Neuronal stem cell (in vitro differentiated cells): Measurements from ENCODE around the gene EIPR1.
A peak's percentile ranks its signal among the peaks of the same experiment; 100 is the strongest.

ENCODE experiments used
- DNase-seq: peaks from one replicate; pipeline ENCODE4 v3.0.0-alpha.2; 2013; ENCODE audit warnings: low spot score
- H2AFZ ChIP-seq: one replicate; pipeline ENCODE4 v1.6.1; 2013; ENCODE audit warnings: mild to moderate bottlenecking, low read length, inconsistent platforms
- H2AK5ac ChIP-seq: 2 replicates; pipeline ENCODE4 v1.6.1; 2013; ENCODE audit warnings: low read depth, mild to moderate bottlenecking, inconsistent platforms, low read length, moderate library complexity, mixed read lengths
- H2BK120ac ChIP-seq: 2 replicates; pipeline ENCODE4 v1.6.1; 2013; ENCODE audit warnings: low read depth, mild to moderate bottlenecking, inconsistent platforms, low read length, moderate library complexity, mixed read lengths
- H2BK12ac ChIP-seq: one replicate; pipeline ENCODE4 v1.6.1; 2013; ENCODE audit warnings: low read length, inconsistent platforms
- H2BK15ac ChIP-seq: 2 replicates; pipeline ENCODE4 v1.6.1; 2013; ENCODE audit warnings: mild to moderate bottlenecking, low read length, inconsistent platforms, mixed read lengths
- H2BK5ac ChIP-seq: one replicate; pipeline ENCODE4 v1.6.1; 2013; ENCODE audit warnings: inconsistent platforms, mild to moderate bottlenecking, low read length, moderate library complexity
- H3K14ac ChIP-seq: one replicate; pipeline ENCODE4 v1.6.1; 2013; ENCODE audit warnings: low read length, inconsistent platforms
- H3K18ac ChIP-seq: 2 replicates; pipeline ENCODE4 v1.6.1; 2013; ENCODE audit warnings: low read length, inconsistent platforms
- H3K23ac ChIP-seq: 2 replicates; pipeline ENCODE4 v1.6.1; 2013; ENCODE audit warnings: low read depth, mild to moderate bottlenecking, mixed read lengths, low read length, inconsistent platforms; ENCODE audit not compliant: poor library complexity
- H3K27ac ChIP-seq: replicated peaks from 3 replicates; pipeline ENCODE4 v1.5.1; 2013; ENCODE audit warnings: low read length, inconsistent platforms
- H3K27me3 ChIP-seq, 3 experiments: 2 replicates each; pipeline ENCODE4 v1.6.1; 2013; ENCODE audit warnings: low read length in 3 of 3, mild to moderate bottlenecking in 2 of 3, inconsistent platforms in 1 of 3, low read depth in 1 of 3, mixed read lengths in 1 of 3, moderate library complexity in 1 of 3; ENCODE audit not compliant: control insufficient read depth in 3 of 3, insufficient read depth in 3 of 3
- H3K36me3 ChIP-seq, 2 donors: replicated peaks in 1 of 2; 2 replicates each; pipeline ENCODE4 v1.6.1; 2013; ENCODE audit warnings: low read length in 2 of 2; ENCODE audit not compliant: control insufficient read depth in 2 of 2, insufficient read depth in 2 of 2
- H3K4ac ChIP-seq: 2 replicates; pipeline ENCODE4 v1.6.1; 2013; ENCODE audit warnings: inconsistent platforms, mild to moderate bottlenecking, low read length, moderate library complexity
- H3K4me1 ChIP-seq, 2 donors: 1 replicate in 1 of 2; 2 replicates in 1 of 2; pipeline ENCODE4 v1.6.1; 2013; ENCODE audit warnings: low read length in 2 of 2, low read depth in 1 of 2; ENCODE audit not compliant: control insufficient read depth in 2 of 2, insufficient read depth in 1 of 2
- H3K4me2 ChIP-seq: one replicate; pipeline ENCODE4 v1.6.1; 2013; ENCODE audit warnings: mild to moderate bottlenecking, low read length, inconsistent platforms; ENCODE audit not compliant: insufficient read depth, poor library complexity, severe bottlenecking
- H3K4me3 ChIP-seq, 2 donors: 2 replicates each; pipeline ENCODE4 v1.5.1; 2013; ENCODE audit warnings: low read length in 2 of 2, mild to moderate bottlenecking in 2 of 2, inconsistent platforms in 1 of 2, moderate library complexity in 1 of 2
- H3K79me1 ChIP-seq: one replicate; pipeline ENCODE4 v1.6.1; 2013; ENCODE audit warnings: low read depth, mild to moderate bottlenecking, inconsistent platforms, low read length, moderate library complexity
- H3K9ac ChIP-seq: one replicate; pipeline ENCODE4 v1.6.1; 2013; ENCODE audit warnings: mild to moderate bottlenecking, low read depth, low read length, inconsistent platforms; ENCODE audit not compliant: poor library complexity
- H3K9me3 ChIP-seq, 2 donors: replicated peaks in 1 of 2; 2 replicates each; pipeline versions ENCODE3 to v1.6.1; 2013; ENCODE audit warnings: low read length in 2 of 2, mild to moderate bottlenecking in 2 of 2, inconsistent platforms in 1 of 2, low read depth in 1 of 2, mixed read lengths in 1 of 2, moderate library complexity in 1 of 2; ENCODE audit not compliant: control insufficient read depth in 2 of 2, insufficient read depth in 1 of 2
- H4K8ac ChIP-seq: one replicate; pipeline ENCODE4 v1.6.1; 2013; ENCODE audit warnings: low read depth, mild to moderate bottlenecking, inconsistent platforms, low read length, moderate library complexity
- H4K91ac ChIP-seq: one replicate; pipeline ENCODE4 v1.6.1; 2013; ENCODE audit warnings: low read length, low read depth, mild to moderate bottlenecking, inconsistent platforms; ENCODE audit not compliant: poor library complexity
- WGBS, 2 donors: extraction: QIAGEN DNeasy Blood & Tissue Kit; methylation state at CpG; one replicate each; pipeline ENCODE4 v1.1.7; 2013; ENCODE audit warnings: missing lambda C conversion rate in 2 of 2, mixed read lengths in 1 of 2; ENCODE audit not compliant: insufficient read length in 2 of 2, insufficient replicate concordance in 1 of 2; ENCODE audit errors: extremely low coverage in 2 of 2; 5-methylcytosine and 5-hydroxymethylcytosine counted together

EIPR1 gene

GRCh38 chr2:3349211-3349693 lies 28.4 kb downstream of the EIPR1 start:
- Histone ChIP-seq H3K4me2 (no peak overlapping the region), H3K4me3 (peak overlapping the region in 1 of 2 donors; percentile 1), H2BK12ac (no peak overlapping the region), H3K18ac (peak overlapping the region; percentile 31), H2AFZ (no peak overlapping the region), H3K27me3 (peaks cover 0 to 3% (median 0%) of the 10 kb centered on the region in 3 experiments), H3K4ac (no peak overlapping the region), H4K91ac (no peak overlapping the region), H3K79me1 (peaks cover 2% of the 10 kb centered on the region), H2AK5ac (no peak overlapping the region), H4K8ac (no peak overlapping the region), H3K9me3 (no peaks in the 10 kb centered on the region), H3K9ac (peak overlapping the region; percentile 36), H3K4me1 (no peaks in the 10 kb centered on the region), H2BK15ac (peak overlapping the region; percentile 59), H3K27ac (no peak overlapping the region), H3K23ac (peak overlapping the region; percentile 93), H2BK5ac (peak overlapping the region; percentile 76), H3K36me3 (peaks cover 7 to 44% of the 10 kb centered on the region in 2 donors), H3K14ac (peak overlapping the region; percentile 63), H2BK120ac (no peak overlapping the region)
- no CpG with 5 or more reads among the region's 13 CpGs for whole genome bisulfite sequencing, 2 donors
- no peak for DNase-seq

- Histone ChIP-seq H3K14ac (peak overlapping the region; percentile 63), H3K27me3 (no peaks in the 10 kb centered on the region), H3K79me1 (peaks cover 2% of the 10 kb centered on the region), H3K4me2 (no peak overlapping the region), H3K23ac (peak overlapping the region; percentile 93), H3K4me1 (no peaks in the 10 kb centered on the region), H2AK5ac (no peak overlapping the region), H3K4me3 (no peak overlapping the region), H4K91ac (no peak overlapping the region), H3K9me3 (no peaks in the 10 kb centered on the region), H2BK120ac (no peak overlapping the region), H4K8ac (peak overlapping the region; percentile 72), H3K18ac (no peak overlapping the region), H3K4ac (no peak overlapping the region), H2BK12ac (no peak overlapping the region), H2BK5ac (no peak overlapping the region), H3K36me3 (peaks cover 4 to 39% of the 10 kb centered on the region in 2 donors), H2AFZ (no peak overlapping the region), H2BK15ac (no peak overlapping the region), H3K9ac (no peak overlapping the region), H3K27ac (no peak overlapping the region)
- DNase-seq = no peak
- WGBS, 2 donors = no CpG with 5 or more reads among the region's 12 CpGs
These were observed 28.9 kb downstream of the EIPR1 start for GRCh38 chr2:3348767-3349166.

GRCh38 chr2:3345621-3346020 lies 32.0 kb downstream of the EIPR1 start:
- no peak for DNase-seq
- Histone ChIP-seq H3K27me3 (no peaks in the 10 kb centered on the region), H3K27ac (no peak overlapping the region), H3K79me1 (peaks cover 7% of the 10 kb centered on the region), H3K4ac (no peak overlapping the region), H2AFZ (no peak overlapping the region), H3K36me3 (peaks cover 6 to 29% of the 10 kb centered on the region in 2 donors), H2AK5ac (no peak overlapping the region), H2BK15ac (no peak overlapping the region), H3K4me1 (peaks cover 0 to 1% of the 10 kb centered on the region in 2 donors), H2BK5ac (no peak overlapping the region), H4K8ac (no peak overlapping the region), H3K9ac (no peak overlapping the region), H2BK120ac (no peak overlapping the region), H3K4me2 (no peak overlapping the region), H4K91ac (no peak overlapping the region), H3K9me3 (peaks cover 0 to 6% of the 10 kb centered on the region in 2 donors), H3K4me3 (no peak overlapping the region), H2BK12ac (no peak overlapping the region), H3K23ac (no peak overlapping the region), H3K14ac (no peak overlapping the region), H3K18ac (no peak overlapping the region)
- WGBS, 2 donors = no CpG with 5 or more reads among the region's 7 CpGs

- Histone ChIP-seq H3K9ac (no peak overlapping the region), H3K9me3 (peaks cover 0 to 6% of the 10 kb centered on the region in 2 donors), H3K14ac (no peak overlapping the region), H2BK5ac (no peak overlapping the region), H3K79me1 (peaks cover 7% of the 10 kb centered on the region), H4K8ac (no peak overlapping the region), H2BK12ac (no peak overlapping the region), H3K4ac (no peak overlapping the region), H3K23ac (no peak overlapping the region), H2AK5ac (no peak overlapping the region), H3K18ac (peak overlapping the region; percentile 48), H2AFZ (no peak overlapping the region), H2BK120ac (no peak overlapping the region), H3K36me3 (peaks cover 6 to 29% of the 10 kb centered on the region in 2 donors), H3K4me1 (peaks cover 0 to 1% of the 10 kb centered on the region in 2 donors), H3K4me2 (no peak overlapping the region), H3K4me3 (no peak overlapping the region), H3K27ac (no peak overlapping the region), H4K91ac (no peak overlapping the region), H2BK15ac (no peak overlapping the region), H3K27me3 (no peaks in the 10 kb centered on the region)
- WGBS, 2 donors = no CpG with 5 or more reads among the region's 6 CpGs
- no peak for DNase-seq
These were observed 32.7 kb downstream of the EIPR1 start for GRCh38 chr2:3344897-3345296.
